Activated CD4-positive, alpha-beta T cell treated with anti-CD3 and anti-CD28 coated beads, Interleukin-2, amount 50 U/mL, for 16 hours (primary cell): ENCODE measurements around the gene SEMA4D.

Source experiments
- DNase-seq: peaks from one replicate; pipeline ENCODE4 v3.0.0-alpha.2; 2020

SEMA4D gene

GRCh38 chr9:89464300-89464901 is 33.5 kb downstream of the SEMA4D start:
- DNase-seq: peak; percentile 49

DNA sequence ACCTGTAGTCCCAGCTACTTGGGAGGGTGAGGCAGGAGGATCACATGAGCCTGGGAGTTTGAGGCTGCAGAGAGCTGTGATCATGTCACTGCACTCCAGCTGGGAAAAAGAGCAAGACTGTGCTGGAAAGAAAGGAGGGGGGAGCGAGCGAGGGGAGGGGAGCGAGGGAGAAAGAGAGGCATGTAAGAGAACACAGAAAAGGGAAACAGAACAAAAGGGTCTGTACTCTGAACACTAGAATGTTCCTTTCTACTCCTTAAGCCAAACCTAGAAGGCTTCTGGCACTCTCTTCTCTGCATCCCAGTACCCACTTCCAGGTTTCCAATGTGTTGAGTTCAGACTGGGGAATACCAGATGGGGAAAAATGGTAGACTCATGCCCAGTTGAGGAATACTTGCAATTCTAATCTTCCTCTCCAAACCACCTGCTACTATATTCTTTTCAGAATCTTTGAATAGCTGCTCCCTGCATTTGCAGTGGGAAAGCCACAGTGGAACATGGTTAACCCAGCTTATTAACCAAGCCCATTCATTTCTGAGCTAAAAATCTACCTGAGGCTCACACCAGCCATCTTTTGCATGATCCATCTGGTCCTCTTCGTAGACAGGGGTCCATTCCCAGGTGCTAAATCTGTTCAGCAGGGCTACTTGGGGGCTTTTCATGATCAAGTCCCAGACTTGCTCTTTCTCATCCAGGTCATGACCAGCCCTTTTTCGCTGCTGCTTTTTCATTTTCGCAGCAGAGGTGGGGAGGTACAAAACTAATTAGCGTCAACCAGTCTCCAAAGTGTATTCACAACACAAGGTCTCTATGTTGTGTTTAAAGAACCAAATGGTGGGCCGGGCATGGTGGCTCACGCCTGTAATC is 34.9 kb downstream of the SEMA4D start:
- no peak for DNase-seq

DNA sequence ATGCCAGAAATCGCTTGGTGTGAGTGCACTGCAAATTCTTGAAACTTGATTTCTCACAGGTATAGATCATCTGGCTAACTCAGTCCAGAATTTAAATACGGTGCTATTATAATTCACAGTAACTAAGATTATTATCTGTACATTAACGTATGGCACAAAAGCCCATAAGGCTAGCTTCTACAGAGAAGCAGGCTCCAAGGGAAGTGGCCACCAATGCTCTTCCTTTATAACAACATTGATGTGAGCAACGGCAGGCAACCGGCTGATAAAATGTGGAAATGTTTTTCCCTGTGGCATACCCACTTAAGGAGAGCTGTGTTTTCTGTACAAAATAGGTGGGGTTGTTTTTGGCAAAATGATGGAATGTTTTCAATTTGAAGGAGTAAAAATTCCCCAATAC is 35.7 kb downstream of the SEMA4D start:
- DNase-seq: no peak

GRCh38 chr9:89461265-89461664 is 36.6 kb downstream of the SEMA4D start:
- peak; percentile 59 for DNase-seq

GRCh38 chr9:89460551-89460950 is 37.4 kb downstream of the SEMA4D start:
- DNase-seq: no peak

DNA sequence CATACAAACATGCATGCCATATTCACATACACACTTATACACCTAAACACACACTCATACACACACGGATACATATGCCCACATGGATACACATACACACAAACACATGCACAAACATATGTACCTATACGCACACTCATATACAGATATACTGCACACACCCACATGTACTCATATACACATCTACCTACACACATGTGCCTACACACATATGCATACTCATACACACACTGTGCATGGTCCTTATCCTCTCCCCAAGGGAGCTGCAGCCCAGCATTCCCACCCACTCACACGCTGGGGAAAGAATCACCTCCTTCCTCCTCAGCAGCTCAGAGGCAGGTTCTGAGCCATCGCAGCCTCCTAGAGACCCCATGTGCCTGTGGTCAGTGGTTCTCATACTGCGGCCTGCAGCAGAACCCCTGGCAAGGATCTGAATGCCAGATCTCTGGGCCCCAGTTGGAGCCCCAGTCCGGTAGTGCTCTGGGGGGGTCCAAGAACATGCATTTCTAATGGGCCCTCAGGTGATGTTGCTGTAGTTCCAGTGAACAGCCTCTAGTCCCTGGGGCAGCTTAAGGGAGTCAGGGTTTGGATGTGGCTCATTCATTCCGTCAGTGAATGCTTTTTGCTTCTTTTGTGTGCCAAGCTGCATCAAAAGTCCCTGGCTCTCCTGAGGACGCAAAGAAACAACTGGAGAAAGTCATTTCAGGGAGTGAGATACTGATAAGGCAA is 39.0 kb downstream of the SEMA4D start:
- no peak for DNase-seq

DNA sequence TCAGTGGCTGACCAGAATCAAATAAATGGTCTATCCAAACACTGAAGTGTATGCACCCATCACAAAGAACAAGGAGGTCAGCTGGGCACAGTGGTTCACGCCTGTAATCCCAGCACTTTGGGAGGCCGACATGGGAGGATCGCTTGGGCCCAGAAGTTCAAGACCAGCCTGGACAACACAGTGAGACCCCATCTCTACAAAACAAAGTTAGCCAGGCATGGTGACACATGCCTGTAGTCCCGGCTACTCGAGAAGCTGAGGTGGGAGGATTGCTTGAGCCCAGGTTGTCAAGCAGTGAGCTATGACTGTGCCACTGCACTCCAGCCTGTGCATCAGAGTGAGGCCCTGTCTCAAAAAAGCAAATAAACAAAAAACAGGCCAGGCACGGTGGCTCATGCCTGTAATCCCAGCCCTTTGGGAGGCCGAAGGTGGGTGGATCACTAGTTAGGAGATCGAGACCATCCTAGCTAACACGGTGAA is 40.5 kb downstream of the SEMA4D start:
- no peak for DNase-seq

DNA sequence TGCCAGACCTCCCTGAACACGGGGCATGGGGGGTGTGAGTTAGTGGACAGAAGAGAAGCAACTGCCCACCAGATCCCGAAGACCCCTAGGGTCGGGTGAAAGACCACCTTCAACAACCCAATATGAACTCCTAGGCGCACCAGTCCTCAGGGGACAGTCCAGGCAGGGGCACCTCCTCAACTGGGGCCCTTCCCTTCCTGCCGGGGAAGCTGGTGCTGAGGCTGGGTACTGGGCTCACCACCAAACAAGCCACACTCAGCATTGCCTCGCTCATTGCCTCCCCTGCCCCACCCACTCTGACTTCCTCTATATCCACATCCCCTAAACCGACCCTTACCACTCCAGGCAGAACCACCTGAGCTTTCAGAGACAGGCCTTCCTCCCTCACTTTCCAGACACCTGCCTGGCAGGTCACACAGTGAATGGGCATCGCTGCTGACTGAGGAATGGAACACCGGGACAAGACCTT is 42.5 kb downstream of the SEMA4D start:
- no peak for DNase-seq

DNA sequence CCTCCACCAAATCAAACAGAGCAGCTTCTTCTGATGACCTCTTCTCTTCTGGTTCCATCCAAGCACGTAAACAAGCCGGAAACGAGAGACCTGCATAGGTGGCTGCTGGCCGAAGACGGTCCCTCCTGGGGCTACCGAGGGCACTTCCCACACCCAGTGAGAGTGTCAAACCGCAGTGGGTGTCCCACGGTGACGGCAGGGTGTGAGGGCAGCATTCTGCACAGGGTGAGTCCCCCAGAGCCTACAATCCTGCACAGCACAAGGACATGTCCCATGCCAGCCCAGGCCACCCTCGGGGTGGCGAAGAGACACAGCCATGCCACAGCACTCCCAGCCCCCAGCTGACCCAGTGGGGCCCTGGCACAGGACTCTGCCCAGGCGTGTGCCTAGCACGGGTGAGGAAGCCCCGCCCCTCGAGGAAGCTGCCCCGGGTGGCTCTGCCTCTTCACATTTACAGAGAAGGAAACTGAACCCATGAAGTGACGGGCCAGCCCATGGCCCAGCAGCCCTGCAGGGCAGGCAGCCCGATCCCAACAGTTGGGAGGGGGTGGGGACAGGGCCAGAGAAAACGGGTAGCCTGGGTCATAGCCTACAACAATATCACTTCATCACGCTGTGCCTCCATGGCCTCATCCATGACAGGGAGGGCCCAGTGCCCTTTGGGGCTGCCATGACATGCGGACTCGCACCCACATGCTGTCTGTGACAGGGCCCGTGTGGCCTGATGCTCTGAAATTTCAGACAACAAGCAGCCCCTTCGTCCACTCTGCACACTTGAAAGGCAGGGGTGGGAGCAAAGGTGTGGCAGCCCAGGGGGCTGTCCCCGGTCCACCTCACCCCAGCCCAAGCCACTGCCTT is 43.2 kb downstream of the SEMA4D start:
- no peak for DNase-seq

- DNase-seq: no peak
These were observed 44.5 kb downstream of the SEMA4D start for GRCh38 chr9:89453452-89453851.

- DNase-seq: no peak
These were observed 45.4 kb downstream of the SEMA4D start for GRCh38 chr9:89452561-89452960.

- DNase-seq: no peak
These were observed 47.7 kb downstream of the SEMA4D start for GRCh38 chr9:89450213-89450612.

DNA sequence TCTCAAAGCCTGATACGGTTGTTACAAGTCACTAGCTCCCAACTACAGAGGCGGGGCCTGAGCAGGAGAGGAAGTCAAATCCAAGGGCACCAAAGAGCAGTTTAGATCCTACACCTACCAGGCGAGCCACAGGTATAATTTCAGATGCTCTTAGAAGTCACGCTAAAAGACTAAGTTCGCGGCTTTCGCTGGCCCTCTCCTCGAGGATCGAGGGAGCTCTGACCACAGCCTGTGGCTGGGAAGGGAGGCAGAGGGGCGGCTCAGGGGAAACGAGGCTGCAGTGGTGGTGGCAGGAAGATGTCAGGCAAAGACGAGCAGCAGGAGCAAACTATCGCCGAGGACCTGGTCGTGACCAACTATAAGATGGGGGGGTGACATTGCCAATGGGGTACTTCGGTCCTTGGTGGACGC is 48.6 kb downstream of the SEMA4D start:
- DNase-seq: no peak

- DNase-seq: no peak
These were observed 49.1 kb downstream of the SEMA4D start for GRCh38 chr9:89448821-89449220.

- DNase-seq: no peak
These were observed 49.5 kb downstream of the SEMA4D start for GRCh38 chr9:89448381-89448780.

DNA sequence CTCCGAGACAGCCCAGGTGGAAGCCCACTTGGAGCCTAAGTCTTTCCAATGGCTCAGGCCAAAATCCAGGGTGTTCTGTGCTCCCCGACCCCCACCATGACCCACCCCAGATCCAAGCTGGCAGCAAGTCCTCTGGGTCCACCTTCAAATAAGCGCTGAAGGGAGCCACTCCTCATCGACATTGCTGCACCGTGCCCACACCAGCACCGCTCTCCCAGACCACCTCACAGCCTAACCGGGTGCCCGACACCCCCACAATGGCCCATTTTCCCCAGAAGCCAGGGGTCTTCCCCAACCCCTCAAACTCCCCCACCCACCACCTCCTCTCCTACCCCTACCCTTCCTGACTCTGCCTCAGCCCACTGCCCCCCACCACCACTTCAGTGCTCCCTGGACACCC is 50.5 kb downstream of the SEMA4D start:
- DNase-seq: no peak

GRCh38 chr9:89446961-89447310 is 51.0 kb downstream of the SEMA4D start:
- DNase-seq: no peak

GRCh38 chr9:89446261-89446960 is 51.5 kb downstream of the SEMA4D start:
- no peak for DNase-seq

- no peak for DNase-seq
These were observed 52.1 kb downstream of the SEMA4D start for GRCh38 chr9:89445801-89446251.

GRCh38 chr9:89444925-89445765 is 52.8 kb downstream of the SEMA4D start:
- no peak for DNase-seq

GRCh38 chr9:89444274-89444673 is 53.6 kb downstream of the SEMA4D start:
- DNase-seq: peak; percentile 56
